Thyroid gland (tissue), 4 donors: Measurements from ENCODE around the gene IZUMO4.

Experiments used
- POLR2A ChIP-seq, 2 donors: fragments of 450-650 bp; IDR thresholded peaks; one replicate each; pipeline ENCODE4 v1.6.1; 2017; ENCODE audit warnings: antibody characterized with exemption in 2 of 2, mild to moderate bottlenecking in 2 of 2, moderate library complexity in 1 of 2
- TF ChIP-seq, protein P1 (sequence below), 6 experiments: fragments of 200-600 bp in 3 of 6; fragments of 450-650 bp in 3 of 6; sonication (generic) in 3 of 6; IDR thresholded peaks; one replicate each; pipeline ENCODE4 v1.5.1; 2016 to 2019; ENCODE audit warnings: antibody characterized with exemption in 6 of 6, mild to moderate bottlenecking in 2 of 6, inconsistent platforms in 1 of 6, moderate library complexity in 1 of 6

DNA sequence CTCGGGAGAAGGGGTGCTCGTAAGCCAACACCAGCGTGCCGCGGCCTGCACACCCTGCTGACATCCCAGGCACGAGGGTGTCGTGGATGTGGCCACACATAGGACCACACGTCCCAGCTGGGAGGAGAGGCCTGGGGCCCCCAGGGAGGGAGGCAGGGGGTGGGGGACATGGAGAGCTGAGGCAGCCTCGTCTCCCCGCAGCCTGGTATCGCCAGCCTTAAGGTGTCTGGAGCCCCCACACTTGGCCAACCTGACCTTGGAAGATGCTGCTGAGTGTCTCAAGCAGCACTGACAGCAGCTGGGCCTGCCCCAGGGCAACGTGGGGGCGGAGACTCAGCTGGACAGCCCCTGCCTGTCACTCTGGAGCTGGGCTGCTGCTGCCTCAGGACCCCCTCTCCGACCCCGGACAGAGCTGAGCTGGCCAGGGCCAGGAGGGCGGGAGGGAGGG lies 2.4 kb downstream of the IZUMO4 start:
- TF ChIP-seq POLR2A (IDR thresholded peaks at IDR 0.05): no peak
- TF ChIP-seq, protein P1, sequence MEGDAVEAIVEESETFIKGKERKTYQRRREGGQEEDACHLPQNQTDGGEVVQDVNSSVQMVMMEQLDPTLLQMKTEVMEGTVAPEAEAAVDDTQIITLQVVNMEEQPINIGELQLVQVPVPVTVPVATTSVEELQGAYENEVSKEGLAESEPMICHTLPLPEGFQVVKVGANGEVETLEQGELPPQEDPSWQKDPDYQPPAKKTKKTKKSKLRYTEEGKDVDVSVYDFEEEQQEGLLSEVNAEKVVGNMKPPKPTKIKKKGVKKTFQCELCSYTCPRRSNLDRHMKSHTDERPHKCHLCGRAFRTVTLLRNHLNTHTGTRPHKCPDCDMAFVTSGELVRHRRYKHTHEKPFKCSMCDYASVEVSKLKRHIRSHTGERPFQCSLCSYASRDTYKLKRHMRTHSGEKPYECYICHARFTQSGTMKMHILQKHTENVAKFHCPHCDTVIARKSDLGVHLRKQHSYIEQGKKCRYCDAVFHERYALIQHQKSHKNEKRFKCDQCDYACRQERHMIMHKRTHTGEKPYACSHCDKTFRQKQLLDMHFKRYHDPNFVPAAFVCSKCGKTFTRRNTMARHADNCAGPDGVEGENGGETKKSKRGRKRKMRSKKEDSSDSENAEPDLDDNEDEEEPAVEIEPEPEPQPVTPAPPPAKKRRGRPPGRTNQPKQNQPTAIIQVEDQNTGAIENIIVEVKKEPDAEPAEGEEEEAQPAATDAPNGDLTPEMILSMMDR (IDR thresholded peaks at IDR 0.05): no peak
